ENCODE results near the gene TRIM23.
A peak's percentile ranks its signal among the peaks of the same experiment; 100 is the strongest.

The TRIM23 gene

DNA sequence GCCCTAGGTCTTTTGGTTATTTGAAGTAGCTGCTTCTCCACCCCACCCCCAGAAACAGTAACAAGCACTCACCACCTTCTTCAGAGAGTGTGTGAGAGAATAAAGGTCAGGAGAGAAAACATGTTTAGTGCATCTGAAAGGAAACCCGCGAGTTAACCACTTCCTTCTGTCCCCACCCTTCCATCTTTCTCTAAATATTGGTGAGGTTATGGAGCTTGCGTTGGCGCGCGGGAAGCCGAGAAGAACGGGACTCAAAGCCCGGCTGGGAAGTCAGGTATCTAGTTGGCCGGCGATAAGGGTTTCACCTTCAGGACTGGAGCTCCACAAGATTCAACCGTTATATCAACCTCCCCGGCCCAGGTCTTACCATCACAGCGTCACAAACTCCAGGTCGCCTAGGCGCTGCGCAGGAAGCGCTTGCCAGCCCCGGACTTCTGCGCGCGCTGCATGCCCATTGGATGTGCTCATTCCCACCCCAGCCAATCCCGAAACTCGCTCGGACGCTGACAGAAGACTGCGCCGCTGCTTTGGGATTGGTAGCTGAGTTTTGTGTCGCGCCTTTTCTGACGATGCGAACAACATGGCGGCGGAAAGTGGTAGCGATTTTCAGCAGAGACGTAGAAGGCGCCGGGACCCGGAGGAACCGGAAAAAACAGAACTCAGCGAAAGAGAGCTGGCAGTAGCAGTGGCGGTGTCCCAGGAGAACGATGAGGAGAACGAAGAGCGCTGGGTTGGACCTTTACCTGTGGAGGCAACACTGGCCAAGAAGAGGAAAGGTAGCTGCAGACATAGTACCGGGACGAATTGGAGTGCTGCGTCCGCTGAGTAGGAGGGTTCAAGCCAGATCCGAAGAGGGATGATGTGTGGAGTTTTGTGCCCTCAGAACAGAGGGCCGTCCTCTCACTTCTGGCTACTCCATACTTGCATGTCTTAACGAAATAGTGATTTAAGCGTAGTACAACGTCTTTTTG, 61.1 kb downstream of the TRIM23 start, which contains the start of the genes CENPK and PPWD1:
Gene CENPK (minus strand): TSS at position 438 of the 971 bp plus-strand sequence. CDS start 8,261 bp downstream, outside the sequence.
Gene PPWD1 (plus strand): TSS at position 566 of the 971 bp plus-strand sequence. CDS start 15 bp downstream, at position 581.
- peak; percentile 94 to 96 for DNase-seq

DNA sequence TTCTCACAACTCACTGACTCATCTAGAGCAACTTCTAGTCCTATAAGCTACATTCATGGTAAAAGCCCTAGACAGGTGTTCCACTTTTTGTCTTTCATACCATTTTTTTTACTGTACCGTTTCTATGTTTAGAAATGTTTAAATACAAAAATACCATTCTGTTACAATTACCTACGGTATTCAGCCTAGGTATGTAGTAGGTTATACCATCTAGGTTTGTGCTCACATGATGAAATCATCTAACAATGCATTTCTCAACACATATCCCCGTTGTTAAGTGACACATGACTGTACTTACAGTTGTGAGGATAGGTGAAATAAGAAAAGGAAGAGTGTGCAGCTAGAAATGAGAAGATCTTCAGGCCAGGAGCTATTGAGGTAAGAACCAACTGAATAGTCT, 67.4 kb downstream of the TRIM23 start:
- DNase-seq: no peak

DNA sequence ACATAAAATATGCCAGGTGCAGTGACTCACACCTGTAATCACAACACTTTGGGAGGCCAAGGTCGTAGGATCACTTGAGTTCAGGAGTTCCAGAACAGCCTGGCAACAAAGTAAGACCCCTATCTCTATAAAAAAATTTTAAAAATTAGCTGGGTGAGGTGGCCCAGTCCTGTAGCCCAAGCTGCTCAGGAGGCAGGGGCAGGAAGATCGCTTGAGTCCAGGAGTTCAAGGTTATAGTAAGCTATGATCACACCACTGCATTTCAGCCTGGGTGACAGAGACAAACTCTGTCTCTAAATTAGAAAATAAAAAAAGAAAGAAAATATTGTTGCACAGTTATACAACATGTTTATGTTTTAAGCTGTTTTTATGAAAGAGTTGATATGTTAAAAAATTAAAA, 68.0 kb downstream of the TRIM23 start:
- no peak for DNase-seq

DNA sequence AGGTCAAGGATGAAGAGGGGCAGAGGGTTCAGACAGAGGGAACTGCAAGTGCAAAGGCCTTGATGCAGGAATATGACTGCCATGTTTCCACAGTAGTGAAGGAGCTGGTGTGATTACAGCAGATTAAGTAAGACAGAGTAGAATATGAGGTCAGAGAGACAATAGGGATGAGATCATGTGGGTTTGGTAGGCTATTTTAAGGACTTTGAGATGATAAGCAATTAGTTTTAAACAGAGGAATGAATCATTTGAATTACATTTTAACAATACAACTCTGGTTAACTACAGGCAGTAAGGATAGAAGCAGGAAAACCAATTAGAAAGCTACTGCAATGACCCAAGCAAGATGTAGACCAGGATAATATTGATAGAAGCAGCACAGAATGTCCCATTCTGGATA, 68.8 kb downstream of the TRIM23 start:
- DNase-seq: no peak

DNA sequence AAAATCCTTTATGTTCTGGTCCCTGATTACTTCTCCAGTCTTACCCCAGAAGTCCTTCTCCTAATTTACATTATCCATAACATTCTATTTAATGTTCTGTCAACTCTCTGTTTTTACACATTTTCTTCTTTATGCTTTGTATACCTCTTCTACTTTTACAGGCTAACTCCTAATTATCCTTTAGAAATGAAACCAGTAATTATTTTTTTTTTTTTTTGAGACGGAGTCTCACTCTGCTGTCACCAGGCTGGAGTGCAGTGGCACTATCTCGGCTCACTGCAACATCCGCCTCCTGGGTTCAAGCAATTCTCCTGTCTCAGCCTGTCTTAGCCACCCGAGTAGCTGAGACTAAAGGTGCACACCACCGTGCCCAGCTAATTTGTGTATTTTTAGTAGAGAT, 70.2 kb downstream of the TRIM23 start:
- no peak for DNase-seq

DNA sequence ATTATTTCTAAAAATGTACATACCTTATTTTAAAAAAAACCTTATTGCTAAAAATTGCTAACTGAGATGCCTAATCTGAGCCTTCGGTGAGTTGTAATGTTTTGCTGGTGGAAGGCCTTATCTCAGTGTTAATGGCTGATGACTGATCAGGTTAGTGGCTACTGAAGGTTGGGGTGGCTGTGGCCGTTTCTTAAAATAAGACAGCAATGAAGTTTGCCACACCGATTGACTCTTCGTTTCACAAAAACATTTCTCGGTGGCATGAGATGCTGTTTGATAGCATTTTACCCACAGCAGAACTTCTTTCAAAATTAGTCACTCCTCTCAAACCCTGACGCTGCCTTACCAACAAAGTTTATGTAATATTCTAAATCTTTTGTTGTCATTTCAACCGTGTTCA, 75.9 kb downstream of the TRIM23 start:
- DNase-seq: no peak

DNA sequence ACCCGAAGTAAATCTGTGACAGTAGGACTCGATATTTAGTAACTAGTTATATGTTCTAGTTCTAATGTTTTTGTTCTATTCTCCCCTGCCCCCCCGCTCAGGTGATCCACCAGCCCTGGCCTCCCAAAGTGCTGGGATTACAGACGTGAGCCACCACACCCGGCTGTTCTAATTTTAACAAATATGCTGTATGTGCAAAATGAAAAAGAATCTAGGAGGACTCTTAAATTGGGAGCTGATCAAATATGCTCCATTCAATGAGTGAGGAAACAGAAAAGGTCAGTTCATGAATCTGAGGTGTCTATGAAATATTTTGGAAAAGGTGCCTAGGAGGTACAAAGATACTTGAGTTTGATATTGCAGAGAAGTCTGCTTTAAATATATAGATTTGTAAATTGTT, 78.0 kb downstream of the TRIM23 start:
- DNase-seq: no peak

DNA sequence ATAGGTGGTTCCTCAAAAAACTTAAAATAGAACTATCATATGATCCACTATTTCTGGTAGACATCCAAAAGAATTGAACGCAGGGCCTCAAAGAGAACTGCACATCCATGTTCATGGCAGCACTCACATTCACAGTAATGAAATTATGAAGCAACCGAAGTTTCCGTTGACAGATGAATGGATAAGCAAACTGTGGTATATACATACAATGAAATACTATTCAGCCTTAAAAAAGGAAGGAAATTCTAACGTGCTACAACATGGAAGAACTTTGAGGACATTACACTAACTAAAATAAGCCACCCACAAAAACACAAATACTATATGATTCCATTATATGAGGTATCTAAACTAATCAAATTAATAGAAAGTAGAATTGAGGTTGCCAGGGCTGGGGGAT, 79.7 kb downstream of the TRIM23 start:
- no peak for DNase-seq

DNA sequence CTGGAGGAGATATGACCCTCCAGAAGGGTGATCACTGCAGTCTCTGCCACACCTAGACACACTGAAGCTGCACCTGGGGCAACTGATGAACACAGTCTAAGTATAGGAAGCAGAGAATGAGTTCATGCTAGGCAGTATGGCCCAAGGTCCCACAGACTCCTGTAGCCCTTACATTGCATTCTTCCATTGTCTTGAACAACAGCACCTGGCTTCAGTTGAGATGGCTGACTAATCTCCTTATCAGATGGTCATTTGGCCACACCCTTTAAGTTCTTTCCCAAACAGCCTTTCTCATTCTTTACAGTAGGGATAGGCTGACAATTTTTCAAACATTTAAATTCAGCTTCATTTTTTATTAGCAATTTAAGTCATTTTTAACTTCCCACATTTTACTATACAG, 84.3 kb downstream of the TRIM23 start:
- no peak for DNase-seq
